ENCODE measurements around the gene OR1S1.

The OR1S1 gene

DNA sequence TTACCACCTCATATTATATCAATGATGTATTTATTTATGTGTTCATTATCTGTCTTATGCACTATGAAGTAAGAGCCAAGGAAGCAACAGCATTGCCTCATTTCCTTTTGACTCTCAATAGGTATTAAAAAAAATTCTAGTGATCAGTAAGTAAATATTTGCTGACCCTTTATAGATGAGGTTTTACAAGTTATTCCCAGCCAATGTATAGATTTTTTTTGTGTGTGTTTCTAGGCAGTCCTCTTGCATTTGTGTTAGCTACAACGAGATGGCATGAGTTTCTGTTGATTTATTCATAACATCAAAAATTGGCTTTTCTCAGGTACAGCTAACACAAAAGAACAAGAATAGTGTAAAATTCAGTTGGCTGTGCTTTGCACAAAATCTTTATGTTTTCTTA, 13.2 kb upstream of the OR1S1 start:
- no peak for DNase-seq
- Histone ChIP-seq H3K4ac (ENCODE audit: low read depth, low read length) (no peak overlapping the region), H3K18ac (ENCODE audit: low read length) (no peak overlapping the region), H3K9ac (ENCODE audit: low read length) (no peak overlapping the region), H3K9me3 (ENCODE audit: insufficient read depth, low read depth, low read length) (no peaks in the 10 kb centered on the region), H4K12ac (ENCODE audit: low read depth, low read length) (no peak overlapping the region), H3K14ac (ENCODE audit: low read length) (no peak overlapping the region), H3K27ac (ENCODE audit: low read depth, low read length) (no peak overlapping the region), H2AFZ (ENCODE audit: insufficient read depth, low read length, poor library complexity) (no peak overlapping the region), H3K4me2 (ENCODE audit: low read length) (no peak overlapping the region), H2BK12ac (ENCODE audit: low read length) (no peak overlapping the region), H4K8ac (ENCODE audit: low read depth, low read length) (no peak overlapping the region), H3K79me2 (ENCODE audit: control insufficient read depth, insufficient read depth, low read length, poor library complexity) (no peaks in the 10 kb centered on the region), H3K36me3 (ENCODE audit: control insufficient read depth in 1 of 2, insufficient read depth in 2 of 2, low read length in 2 of 2) (no peaks in the 10 kb centered on the region), H4K91ac (ENCODE audit: low read depth, low read length) (no peak overlapping the region), H3K4me1 (ENCODE audit: control insufficient read depth in 1 of 2, insufficient read depth in 2 of 2, low read length in 2 of 2) (no peaks in the 10 kb centered on the region), H2BK120ac (ENCODE audit: insufficient read depth, low read length, poor library complexity) (no peak overlapping the region), H3K27me3 (ENCODE audit: insufficient read depth, low read length) (no peaks in the 10 kb centered on the region), H2AK5ac (ENCODE audit: low read length) (no peak overlapping the region), H2BK5ac (ENCODE audit: low read depth, low read length, poor library complexity) (no peak overlapping the region), H3K23ac (ENCODE audit: low read length) (no peak overlapping the region), H3K4me3 (ENCODE audit: low read depth, low read length) (no peak overlapping the region), H3K79me1 (ENCODE audit: low read length) (no peaks in the 10 kb centered on the region)
- no CpG with 5 or more reads among the region's 1 CpG for WGBS (ENCODE audit: extremely low coverage, insufficient coverage, insufficient read length)

DNA sequence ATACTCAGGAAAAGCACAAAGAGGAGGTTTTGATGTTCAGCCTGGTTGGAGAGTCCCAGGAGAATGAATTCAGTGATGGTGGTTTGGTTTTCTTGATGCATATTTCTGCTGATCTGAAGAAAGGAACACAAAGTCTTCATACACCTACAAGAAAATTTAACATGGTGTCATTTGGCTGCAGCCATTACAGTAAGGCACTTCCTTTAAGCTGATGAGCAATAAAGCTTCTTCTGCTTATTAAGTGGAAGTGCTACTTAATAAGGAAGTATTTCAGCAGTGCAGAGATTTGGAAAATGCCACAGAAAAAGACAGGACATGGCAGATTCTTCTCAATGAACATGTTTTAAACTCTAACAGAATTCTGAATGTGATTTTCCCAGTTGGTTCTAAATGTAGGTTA, 8.5 kb upstream of the OR1S1 start, which contains the start of gene OR1S2:
TSS of gene OR1S2 (minus strand) at position 101 of the 400 bp plus-strand sequence. CDS start at position 101, 0 bp downstream.
- no peak within 1 kb of the TSS for H4K91ac ChIP-seq (ENCODE audit: low read depth, low read length)
- H3K4me1 ChIP-seq (ENCODE audit: control insufficient read depth in 1 of 2, insufficient read depth in 2 of 2, low read length in 2 of 2), result no peaks in the 10 kb centered on the region
- no peak within 1 kb of the TSS for H4K8ac ChIP-seq (ENCODE audit: low read depth, low read length)
- no peak within 1 kb of the TSS for H3K23ac ChIP-seq (ENCODE audit: low read length)
- H3K27me3 ChIP-seq (ENCODE audit: insufficient read depth, low read length), result no peaks in the 10 kb centered on the region
- no peak for DNase-seq
- no peak within 1 kb of the TSS for H2BK12ac ChIP-seq (ENCODE audit: low read length)
- H3K36me3 ChIP-seq (ENCODE audit: control insufficient read depth in 1 of 2, insufficient read depth in 2 of 2, low read length in 2 of 2), result no peaks in the 10 kb centered on the region
- no peaks in the 10 kb centered on the region for H3K79me2 ChIP-seq (ENCODE audit: control insufficient read depth, insufficient read depth, low read length, poor library complexity)
- H3K4me2 ChIP-seq (ENCODE audit: low read length), result no peak within 1 kb of the TSS
- H3K4ac ChIP-seq (ENCODE audit: low read depth, low read length), result no peak within 1 kb of the TSS
- no peak within 1 kb of the TSS for H2AK5ac ChIP-seq (ENCODE audit: low read length)
- H2BK120ac ChIP-seq (ENCODE audit: insufficient read depth, low read length, poor library complexity), result no peak within 1 kb of the TSS
- no peak within 1 kb of the TSS for H2BK5ac ChIP-seq (ENCODE audit: low read depth, low read length, poor library complexity)
- H3K4me3 ChIP-seq (ENCODE audit: low read depth, low read length), result no peak within 1 kb of the TSS
- H3K18ac ChIP-seq (ENCODE audit: low read length), result no peak within 1 kb of the TSS
- H3K9ac ChIP-seq (ENCODE audit: low read length), result no peak within 1 kb of the TSS
- no peaks in the 10 kb centered on the region for H3K79me1 ChIP-seq (ENCODE audit: low read length)
- no peaks in the 10 kb centered on the region for H3K9me3 ChIP-seq (ENCODE audit: insufficient read depth, low read depth, low read length)
- H2AFZ ChIP-seq (ENCODE audit: insufficient read depth, low read length, poor library complexity), result no peak within 1 kb of the TSS
- no peak within 1 kb of the TSS for H3K14ac ChIP-seq (ENCODE audit: low read length)
- H4K12ac ChIP-seq (ENCODE audit: low read depth, low read length), result no peak within 1 kb of the TSS
- H3K27ac ChIP-seq (ENCODE audit: low read depth, low read length), result no peak within 1 kb of the TSS

DNA sequence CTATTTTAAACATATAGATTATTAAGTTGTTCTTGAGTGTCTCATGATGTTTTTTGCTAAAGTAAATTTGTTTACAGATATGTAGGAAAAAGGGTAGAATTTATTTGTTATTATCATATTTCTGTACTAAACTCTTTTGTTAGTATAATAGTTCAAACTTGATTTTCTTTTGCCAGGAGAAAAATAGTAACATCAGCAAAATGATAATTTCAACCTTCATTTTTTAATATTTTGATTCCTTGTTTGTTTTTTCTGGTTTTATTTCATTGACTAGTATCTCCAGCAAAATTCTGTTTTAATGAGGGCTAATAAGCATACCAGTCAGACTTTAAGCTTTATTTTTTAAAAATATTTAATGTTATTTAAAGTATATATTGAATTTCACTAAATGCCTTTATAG, 4.0 kb downstream of the OR1S1 start:
- Histone ChIP-seq H3K23ac (ENCODE audit: low read length) (no peak overlapping the region), H4K91ac (ENCODE audit: low read depth, low read length) (no peak overlapping the region), H3K79me2 (ENCODE audit: control insufficient read depth, insufficient read depth, low read length, poor library complexity) (no peaks in the 10 kb centered on the region), H3K4me2 (ENCODE audit: low read length) (no peak overlapping the region), H3K27me3 (ENCODE audit: insufficient read depth, low read length) (no peaks in the 10 kb centered on the region), H3K4ac (ENCODE audit: low read depth, low read length) (no peak overlapping the region), H2BK12ac (ENCODE audit: low read length) (no peak overlapping the region), H3K9me3 (ENCODE audit: insufficient read depth, low read depth, low read length) (no peaks in the 10 kb centered on the region), H2BK120ac (ENCODE audit: insufficient read depth, low read length, poor library complexity) (no peak overlapping the region), H3K4me1 (ENCODE audit: control insufficient read depth in 1 of 2, insufficient read depth in 2 of 2, low read length in 2 of 2) (no peaks in the 10 kb centered on the region), H2AFZ (ENCODE audit: insufficient read depth, low read length, poor library complexity) (no peak overlapping the region), H3K4me3 (ENCODE audit: low read depth, low read length) (no peak overlapping the region), H4K12ac (ENCODE audit: low read depth, low read length) (no peak overlapping the region), H3K27ac (ENCODE audit: low read depth, low read length) (no peak overlapping the region), H3K9ac (ENCODE audit: low read length) (no peak overlapping the region), H4K8ac (ENCODE audit: low read depth, low read length) (no peak overlapping the region), H2BK5ac (ENCODE audit: low read depth, low read length, poor library complexity) (no peak overlapping the region), H3K36me3 (ENCODE audit: control insufficient read depth in 1 of 2, insufficient read depth in 2 of 2, low read length in 2 of 2) (no peaks in the 10 kb centered on the region), H3K79me1 (ENCODE audit: low read length) (no peaks in the 10 kb centered on the region), H3K14ac (ENCODE audit: low read length) (no peak overlapping the region), H2AK5ac (ENCODE audit: low read length) (no peak overlapping the region), H3K18ac (ENCODE audit: low read length) (no peak overlapping the region)
- no peak for DNase-seq

DNA sequence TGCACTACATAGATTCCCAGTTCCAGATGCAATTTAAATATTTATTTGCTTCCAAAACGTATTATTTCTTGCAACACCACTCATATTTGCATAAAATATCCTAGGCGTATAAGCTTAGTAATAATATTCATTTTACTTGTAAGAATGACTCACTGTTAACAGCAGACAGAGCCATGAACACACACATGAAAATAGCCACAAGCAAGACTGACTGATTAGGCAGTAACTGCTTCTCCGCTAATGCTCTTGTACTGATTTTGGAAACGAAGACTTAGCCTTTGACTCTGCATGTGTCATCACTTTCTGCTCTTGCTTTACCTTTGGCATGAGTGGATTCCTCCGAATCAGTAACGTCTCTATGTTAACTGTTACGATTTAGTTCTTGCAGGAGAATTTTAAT, 10.2 kb downstream of the OR1S1 start:
- Histone ChIP-seq H3K23ac (ENCODE audit: low read length) (no peak overlapping the region), H3K9ac (ENCODE audit: low read length) (no peak overlapping the region), H3K4ac (ENCODE audit: low read depth, low read length) (no peak overlapping the region), H3K9me3 (ENCODE audit: insufficient read depth, low read depth, low read length) (no peaks in the 10 kb centered on the region), H3K4me1 (ENCODE audit: control insufficient read depth in 1 of 2, insufficient read depth in 2 of 2, low read length in 2 of 2) (no peaks in the 10 kb centered on the region), H2BK5ac (ENCODE audit: low read depth, low read length, poor library complexity) (no peak overlapping the region), H2AFZ (ENCODE audit: insufficient read depth, low read length, poor library complexity) (no peak overlapping the region), H3K27me3 (ENCODE audit: insufficient read depth, low read length) (no peaks in the 10 kb centered on the region), H4K12ac (ENCODE audit: low read depth, low read length) (no peak overlapping the region), H3K36me3 (ENCODE audit: control insufficient read depth in 1 of 2, insufficient read depth in 2 of 2, low read length in 2 of 2) (no peaks in the 10 kb centered on the region), H3K79me2 (ENCODE audit: control insufficient read depth, insufficient read depth, low read length, poor library complexity) (no peaks in the 10 kb centered on the region), H4K91ac (ENCODE audit: low read depth, low read length) (no peak overlapping the region), H4K8ac (ENCODE audit: low read depth, low read length) (no peak overlapping the region), H3K4me3 (ENCODE audit: low read depth, low read length) (no peak overlapping the region), H2AK5ac (ENCODE audit: low read length) (no peak overlapping the region), H2BK120ac (ENCODE audit: insufficient read depth, low read length, poor library complexity) (no peak overlapping the region), H3K27ac (ENCODE audit: low read depth, low read length) (no peak overlapping the region), H3K18ac (ENCODE audit: low read length) (no peak overlapping the region), H2BK12ac (ENCODE audit: low read length) (no peak overlapping the region), H3K14ac (ENCODE audit: low read length) (no peak overlapping the region), H3K79me1 (ENCODE audit: low read length) (no peaks in the 10 kb centered on the region), H3K4me2 (ENCODE audit: low read length) (no peak overlapping the region)
- DNase-seq, result peak; percentile 62 to 88
- no CpG with 5 or more reads among the region's 7 CpGs for WGBS (ENCODE audit: extremely low coverage, insufficient coverage, insufficient read length)
